ENCODE data around the gene CAMK2D. TPM values are rescaled to one million over a fixed set of nuclear protein-coding genes. Genes with fewer than 3 reads are reported as not detected.

CAMK2D gene
- total RNA-seq, 1 experiment from 2014 or later, result 35.8 TPM

DNA sequence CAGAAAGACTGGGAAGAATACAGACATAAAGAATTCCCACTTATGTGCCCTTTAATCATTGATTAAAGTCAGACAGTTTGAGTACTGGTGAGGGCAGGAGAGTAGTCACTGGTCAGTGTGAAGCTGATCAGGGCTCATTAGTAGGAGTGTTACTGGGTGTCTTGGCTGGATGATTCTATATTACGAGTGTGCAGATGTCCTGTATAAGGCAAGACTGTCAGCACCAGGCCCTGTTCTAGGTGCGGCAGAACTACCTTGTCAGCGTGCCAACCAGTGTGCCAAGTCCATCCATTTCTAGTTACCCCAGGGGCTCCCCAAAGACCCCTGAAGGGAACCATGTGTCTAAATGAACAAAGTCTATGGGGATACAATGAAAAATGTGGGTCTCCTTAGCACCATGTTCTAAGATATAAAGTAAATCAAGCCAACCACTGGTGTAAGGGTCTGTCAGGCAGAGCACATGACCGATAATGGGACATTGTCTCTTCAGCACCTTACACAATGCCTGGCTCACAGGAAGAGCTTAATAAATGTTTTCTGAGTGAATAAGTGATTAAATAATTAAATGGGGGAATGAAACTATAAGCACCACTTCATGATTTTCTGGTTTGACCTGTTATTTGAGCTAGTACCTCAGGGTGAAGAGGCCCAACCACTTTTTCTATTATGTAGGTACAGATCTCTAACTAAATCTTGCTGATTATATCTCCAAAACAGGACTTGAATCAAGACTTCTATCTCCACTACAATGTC is 205.0 kb downstream of the CAMK2D start:
- BruUV-seq (replicated peaks), result no TSS peak
- H3K9me3 ChIP-seq (ENCODE audit: low read depth, low read length, poor library complexity, severe bottlenecking), result no peaks in the 10 kb centered on the region
- CTCF ChIA-PET, result no interaction called here
- no peak for DNase-seq (ENCODE audit: low spot score)
- intact Hi-C loops (cut with micrococcal nuclease; ENCODE audit: unreplicated experiment), result no loop called here
- no peaks in the 10 kb centered on the region for H3K27me3 ChIP-seq (replicated peaks; ENCODE audit: insufficient read depth, low read depth, low read length, poor library complexity)
- H3K4me3 ChIP-seq (ENCODE audit: low read depth, low read length, poor library complexity, severe bottlenecking), result no peak overlapping the region
- H3K4me1 ChIP-seq (ENCODE audit: insufficient read depth, low read length, poor library complexity, severe bottlenecking), result peaks cover 7% of the 10 kb centered on the region
- no peak for TF ChIP-seq EZH2 (IDR thresholded peaks at IDR 0.05; ENCODE audit: borderline replicate concordance, low read depth, low read length, poor library complexity, severe bottlenecking)
- TF ChIP-seq, protein P1, sequence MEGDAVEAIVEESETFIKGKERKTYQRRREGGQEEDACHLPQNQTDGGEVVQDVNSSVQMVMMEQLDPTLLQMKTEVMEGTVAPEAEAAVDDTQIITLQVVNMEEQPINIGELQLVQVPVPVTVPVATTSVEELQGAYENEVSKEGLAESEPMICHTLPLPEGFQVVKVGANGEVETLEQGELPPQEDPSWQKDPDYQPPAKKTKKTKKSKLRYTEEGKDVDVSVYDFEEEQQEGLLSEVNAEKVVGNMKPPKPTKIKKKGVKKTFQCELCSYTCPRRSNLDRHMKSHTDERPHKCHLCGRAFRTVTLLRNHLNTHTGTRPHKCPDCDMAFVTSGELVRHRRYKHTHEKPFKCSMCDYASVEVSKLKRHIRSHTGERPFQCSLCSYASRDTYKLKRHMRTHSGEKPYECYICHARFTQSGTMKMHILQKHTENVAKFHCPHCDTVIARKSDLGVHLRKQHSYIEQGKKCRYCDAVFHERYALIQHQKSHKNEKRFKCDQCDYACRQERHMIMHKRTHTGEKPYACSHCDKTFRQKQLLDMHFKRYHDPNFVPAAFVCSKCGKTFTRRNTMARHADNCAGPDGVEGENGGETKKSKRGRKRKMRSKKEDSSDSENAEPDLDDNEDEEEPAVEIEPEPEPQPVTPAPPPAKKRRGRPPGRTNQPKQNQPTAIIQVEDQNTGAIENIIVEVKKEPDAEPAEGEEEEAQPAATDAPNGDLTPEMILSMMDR (conservative IDR thresholded peaks at IDR 0.05; ENCODE audit: low read depth, low read length), result no peak
- H3K27ac ChIP-seq (ENCODE audit: low read depth, low read length, poor library complexity, severe bottlenecking), result no peak overlapping the region
- POLR2A ChIA-PET (ENCODE audit: low non-redundant PET), result no interaction called here
- H3K36me3 ChIP-seq (ENCODE audit: insufficient read depth, low read length, poor library complexity, severe bottlenecking), result no peaks in the 10 kb centered on the region

DNA sequence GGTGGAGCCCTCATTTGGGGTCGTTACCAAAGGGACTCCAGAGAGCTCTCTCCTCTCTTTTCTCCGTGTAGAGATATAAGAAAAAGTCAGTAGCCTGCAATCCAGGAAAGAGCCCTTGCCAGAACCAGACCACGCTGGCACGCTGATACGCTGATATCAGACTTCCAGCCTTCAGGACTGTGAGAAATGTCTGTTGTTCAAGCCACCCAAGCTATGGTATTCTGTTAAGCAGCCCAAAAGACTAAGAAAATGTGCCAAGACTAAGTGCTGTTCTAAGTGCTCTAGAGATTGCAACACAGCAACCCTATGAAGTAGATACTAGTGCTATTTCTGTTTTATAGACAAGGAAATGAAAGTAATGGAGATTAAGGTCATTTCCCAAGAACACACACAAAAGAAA is 205.7 kb downstream of the CAMK2D start:
- Histone ChIP-seq H3K27me3 (replicated peaks; ENCODE audit: insufficient read depth, low read depth, low read length, poor library complexity) (no peaks in the 10 kb centered on the region), H3K4me3 (ENCODE audit: low read depth, low read length, poor library complexity, severe bottlenecking) (no peak overlapping the region), H3K9me3 (ENCODE audit: low read depth, low read length, poor library complexity, severe bottlenecking) (no peaks in the 10 kb centered on the region), H3K27ac (ENCODE audit: low read depth, low read length, poor library complexity, severe bottlenecking) (no peak overlapping the region), H3K4me1 (ENCODE audit: insufficient read depth, low read length, poor library complexity, severe bottlenecking) (peaks cover 5% of the 10 kb centered on the region), H3K36me3 (ENCODE audit: insufficient read depth, low read length, poor library complexity, severe bottlenecking) (no peaks in the 10 kb centered on the region)
- CTCF ChIA-PET, result interaction anchor here (0.9 kb wide), 1 partner anchor 8 kb away, joined by 4 read pairs; no protein-coding TSS in a partner anchor
- POLR2A ChIA-PET (ENCODE audit: low non-redundant PET), result no interaction called here
- intact Hi-C loops (cut with micrococcal nuclease; ENCODE audit: unreplicated experiment), result no loop called here
- DNase-seq (ENCODE audit: low spot score), result no peak
- BruUV-seq (replicated peaks), result no TSS peak
- TF ChIP-seq EZH2 (IDR thresholded peaks at IDR 0.05; ENCODE audit: borderline replicate concordance, low read depth, low read length, poor library complexity, severe bottlenecking), result no peak

DNA sequence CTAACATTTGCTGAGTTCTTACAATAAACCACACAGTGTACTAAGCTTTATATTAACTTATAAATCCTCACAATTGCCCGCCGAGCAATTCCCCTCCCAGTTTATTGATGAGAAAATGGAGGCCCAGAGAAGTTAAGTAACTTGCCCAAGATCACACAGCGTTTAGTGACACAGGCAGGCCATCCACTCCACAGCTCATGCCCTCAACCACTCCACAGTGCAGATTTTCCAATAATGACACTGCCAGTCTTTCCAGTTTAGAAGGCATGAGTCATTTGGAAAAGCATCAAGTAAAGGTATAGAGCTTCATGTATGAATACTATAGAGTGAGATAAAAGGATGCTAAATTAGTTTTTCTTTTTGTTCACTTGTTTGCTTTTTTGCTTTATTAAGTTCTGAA is 208.5 kb downstream of the CAMK2D start:
- POLR2A ChIA-PET (ENCODE audit: low non-redundant PET), result no interaction called here
- TF ChIP-seq, protein P1 (conservative IDR thresholded peaks at IDR 0.05; ENCODE audit: low read depth, low read length), result no peak
- no peak for TF ChIP-seq EZH2 (IDR thresholded peaks at IDR 0.05; ENCODE audit: borderline replicate concordance, low read depth, low read length, poor library complexity, severe bottlenecking)
- H3K4me1 ChIP-seq (ENCODE audit: insufficient read depth, low read length, poor library complexity, severe bottlenecking), result no peaks in the 10 kb centered on the region
- H3K27me3 ChIP-seq (replicated peaks; ENCODE audit: insufficient read depth, low read depth, low read length, poor library complexity), result no peaks in the 10 kb centered on the region
- no peaks in the 10 kb centered on the region for H3K36me3 ChIP-seq (ENCODE audit: insufficient read depth, low read length, poor library complexity, severe bottlenecking)
- intact Hi-C loops (cut with micrococcal nuclease; ENCODE audit: unreplicated experiment), result no loop called here
- H3K27ac ChIP-seq (ENCODE audit: low read depth, low read length, poor library complexity, severe bottlenecking), result no peak overlapping the region
- CTCF ChIA-PET, result no interaction called here
- H3K4me3 ChIP-seq (ENCODE audit: low read depth, low read length, poor library complexity, severe bottlenecking), result no peak overlapping the region
- DNase-seq (ENCODE audit: low spot score), result no peak
- BruUV-seq (replicated peaks), result no TSS peak
- H3K9me3 ChIP-seq (ENCODE audit: low read depth, low read length, poor library complexity, severe bottlenecking), result no peaks in the 10 kb centered on the region

DNA sequence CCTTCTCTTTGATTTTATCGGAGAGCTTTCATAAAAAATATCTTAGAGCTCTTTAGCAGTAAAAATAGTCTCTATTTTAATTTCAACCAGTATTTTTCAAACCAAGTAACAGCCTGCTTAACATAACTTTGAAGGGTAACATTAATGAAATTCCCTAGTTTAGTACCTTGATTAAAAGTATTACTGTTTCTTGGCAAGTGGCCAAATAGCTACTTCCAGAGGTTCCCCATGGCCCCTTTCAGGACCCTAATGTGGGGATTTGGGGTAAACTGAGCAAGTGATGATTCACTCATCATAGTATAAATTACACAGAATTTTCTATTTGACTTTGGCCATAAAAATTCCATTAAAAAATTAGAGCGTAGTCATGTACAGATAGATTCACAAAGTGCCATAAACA is 211.0 kb downstream of the CAMK2D start:
- peaks cover 3% of the 10 kb centered on the region for H3K4me1 ChIP-seq (ENCODE audit: insufficient read depth, low read length, poor library complexity, severe bottlenecking)
- no peak for TF ChIP-seq EZH2 (IDR thresholded peaks at IDR 0.05; ENCODE audit: borderline replicate concordance, low read depth, low read length, poor library complexity, severe bottlenecking)
- TF ChIP-seq, protein P1 (conservative IDR thresholded peaks at IDR 0.05; ENCODE audit: low read depth, low read length), result no peak
- no peak overlapping the region for H3K27ac ChIP-seq (ENCODE audit: low read depth, low read length, poor library complexity, severe bottlenecking)
- CTCF ChIA-PET, result no interaction called here
- intact Hi-C loops (cut with micrococcal nuclease; ENCODE audit: unreplicated experiment), result no loop called here
- H3K4me3 ChIP-seq (ENCODE audit: low read depth, low read length, poor library complexity, severe bottlenecking), result no peak overlapping the region
- no TSS peak for BruUV-seq (replicated peaks)
- H3K27me3 ChIP-seq (replicated peaks; ENCODE audit: insufficient read depth, low read depth, low read length, poor library complexity), result no peaks in the 10 kb centered on the region
- POLR2A ChIA-PET (ENCODE audit: low non-redundant PET), result no interaction called here
- H3K36me3 ChIP-seq (ENCODE audit: insufficient read depth, low read length, poor library complexity, severe bottlenecking), result no peaks in the 10 kb centered on the region
- no peak for DNase-seq (ENCODE audit: low spot score)
- no peaks in the 10 kb centered on the region for H3K9me3 ChIP-seq (ENCODE audit: low read depth, low read length, poor library complexity, severe bottlenecking)
